Sigmoid colon (tissue), 4 donors: ENCODE results near the gene PTPN1.

Experiments used
- EP300 ChIP-seq, 4 donors: sonication (generic); formaldehyde crosslinking; IDR thresholded peaks; one replicate each; pipeline ENCODE4 v1.6.1; 2017; ENCODE audit warnings: antibody characterized with exemption in 4 of 4
- POLR2AphosphoS5 ChIP-seq, 4 donors: sonication (generic); formaldehyde crosslinking; IDR thresholded peaks; one replicate each; pipeline ENCODE4 v1.6.1; 2017; ENCODE audit warnings: antibody characterized with exemption in 4 of 4
- TF ChIP-seq, protein P1 (sequence below), 4 experiments: fragments of 450-650 bp in 3 of 4; fragments of 200-600 bp in 1 of 4; IDR thresholded peaks; one replicate each; pipeline ENCODE4 v1.5.1; 2016 to 2019; ENCODE audit warnings: antibody characterized with exemption in 4 of 4, mild to moderate bottlenecking in 3 of 4, moderate library complexity in 2 of 4

DNA sequence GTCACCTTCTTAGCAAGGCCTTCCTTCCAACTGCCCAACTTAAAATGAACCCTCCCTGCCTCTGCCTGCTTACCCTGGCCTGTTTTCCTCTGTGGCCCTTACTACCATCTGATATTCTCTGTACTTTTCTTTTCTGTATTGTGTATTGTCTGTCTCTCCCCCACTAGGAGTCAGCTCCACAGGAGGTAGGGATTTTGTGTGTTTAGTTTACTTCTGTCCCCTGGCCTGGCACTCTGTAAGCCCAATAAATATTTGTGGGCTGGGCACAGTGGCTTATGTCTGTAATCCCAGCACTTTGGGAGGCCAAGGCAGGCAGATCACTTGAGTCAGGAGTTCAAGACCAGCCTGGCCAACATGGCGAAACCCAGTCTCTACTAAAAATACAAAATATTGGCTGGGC is 108.4 kb downstream of the PTPN1 start:
- TF ChIP-seq, protein P1, sequence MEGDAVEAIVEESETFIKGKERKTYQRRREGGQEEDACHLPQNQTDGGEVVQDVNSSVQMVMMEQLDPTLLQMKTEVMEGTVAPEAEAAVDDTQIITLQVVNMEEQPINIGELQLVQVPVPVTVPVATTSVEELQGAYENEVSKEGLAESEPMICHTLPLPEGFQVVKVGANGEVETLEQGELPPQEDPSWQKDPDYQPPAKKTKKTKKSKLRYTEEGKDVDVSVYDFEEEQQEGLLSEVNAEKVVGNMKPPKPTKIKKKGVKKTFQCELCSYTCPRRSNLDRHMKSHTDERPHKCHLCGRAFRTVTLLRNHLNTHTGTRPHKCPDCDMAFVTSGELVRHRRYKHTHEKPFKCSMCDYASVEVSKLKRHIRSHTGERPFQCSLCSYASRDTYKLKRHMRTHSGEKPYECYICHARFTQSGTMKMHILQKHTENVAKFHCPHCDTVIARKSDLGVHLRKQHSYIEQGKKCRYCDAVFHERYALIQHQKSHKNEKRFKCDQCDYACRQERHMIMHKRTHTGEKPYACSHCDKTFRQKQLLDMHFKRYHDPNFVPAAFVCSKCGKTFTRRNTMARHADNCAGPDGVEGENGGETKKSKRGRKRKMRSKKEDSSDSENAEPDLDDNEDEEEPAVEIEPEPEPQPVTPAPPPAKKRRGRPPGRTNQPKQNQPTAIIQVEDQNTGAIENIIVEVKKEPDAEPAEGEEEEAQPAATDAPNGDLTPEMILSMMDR (IDR thresholded peaks at IDR 0.05): no peak
- no peak for TF ChIP-seq EP300 (IDR thresholded peaks at IDR 0.05)
- no peak for TF ChIP-seq POLR2AphosphoS5 (IDR thresholded peaks at IDR 0.05)
